NCI-H2227 (cell line): ENCODE measurements around the gene UBE3C.
"Not testable (repeated sequence)": the region's sequence is repeated elsewhere in the genome, so short reads cannot be mapped to it uniquely, and the experiment has no call there.

Experiments used
- DNase-seq: peaks from one replicate; lab custom pipeline; 2025; ENCODE audit not compliant: unreplicated experiment; lab: John Stamatoyannopoulos, UW

UBE3C gene

DNA sequence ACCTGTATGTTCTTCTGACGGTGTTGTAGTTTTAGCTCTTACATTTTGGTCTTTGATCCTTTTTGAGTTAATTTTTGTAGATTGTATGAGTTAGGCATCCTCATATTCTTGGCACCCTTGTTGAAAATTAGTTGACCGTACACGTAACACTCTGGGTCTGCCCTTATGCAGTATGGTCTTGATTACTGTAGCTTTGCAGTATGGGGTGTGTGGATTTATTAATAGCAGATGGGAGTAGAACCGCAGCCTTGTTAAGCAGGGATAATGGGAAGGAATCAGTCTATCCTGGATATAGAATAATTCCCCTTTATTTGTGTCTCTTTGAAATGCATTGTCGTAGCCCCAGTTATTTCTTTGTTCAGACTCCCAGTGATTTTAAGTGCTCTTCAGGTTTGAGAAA lies 95.5 kb downstream of the UBE3C start:
- no peak for DNase-seq

- DNase-seq, result no peak
These were observed 96.9 kb downstream of the UBE3C start for GRCh38 chr7:157235357-157236333.

- no peak for DNase-seq
These were observed 99.4 kb downstream of the UBE3C start for GRCh38 chr7:157238087-157238486.

GRCh38 chr7:157239571-157240270 lies 101.0 kb downstream of the UBE3C start:
- DNase-seq, result no peak

DNA sequence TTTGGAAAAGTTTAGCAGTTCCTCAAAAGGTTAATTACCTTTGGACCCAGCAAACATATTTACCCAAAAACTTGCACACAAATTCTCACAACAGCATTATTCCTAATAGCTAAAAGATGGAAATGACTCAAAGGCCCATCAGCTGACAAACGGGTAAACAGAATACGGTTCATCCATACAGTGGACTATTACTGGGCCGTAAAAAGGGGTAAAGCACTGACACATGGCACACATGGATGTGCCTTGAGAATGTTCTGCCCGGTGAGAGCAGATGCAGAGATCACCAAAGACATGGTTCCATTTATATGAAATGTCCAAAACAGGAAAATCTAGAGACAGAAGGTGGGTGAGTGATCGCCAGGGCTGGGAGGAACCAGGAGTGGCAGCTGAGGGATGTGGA lies 102.9 kb downstream of the UBE3C start:
- no peak for DNase-seq

DNA sequence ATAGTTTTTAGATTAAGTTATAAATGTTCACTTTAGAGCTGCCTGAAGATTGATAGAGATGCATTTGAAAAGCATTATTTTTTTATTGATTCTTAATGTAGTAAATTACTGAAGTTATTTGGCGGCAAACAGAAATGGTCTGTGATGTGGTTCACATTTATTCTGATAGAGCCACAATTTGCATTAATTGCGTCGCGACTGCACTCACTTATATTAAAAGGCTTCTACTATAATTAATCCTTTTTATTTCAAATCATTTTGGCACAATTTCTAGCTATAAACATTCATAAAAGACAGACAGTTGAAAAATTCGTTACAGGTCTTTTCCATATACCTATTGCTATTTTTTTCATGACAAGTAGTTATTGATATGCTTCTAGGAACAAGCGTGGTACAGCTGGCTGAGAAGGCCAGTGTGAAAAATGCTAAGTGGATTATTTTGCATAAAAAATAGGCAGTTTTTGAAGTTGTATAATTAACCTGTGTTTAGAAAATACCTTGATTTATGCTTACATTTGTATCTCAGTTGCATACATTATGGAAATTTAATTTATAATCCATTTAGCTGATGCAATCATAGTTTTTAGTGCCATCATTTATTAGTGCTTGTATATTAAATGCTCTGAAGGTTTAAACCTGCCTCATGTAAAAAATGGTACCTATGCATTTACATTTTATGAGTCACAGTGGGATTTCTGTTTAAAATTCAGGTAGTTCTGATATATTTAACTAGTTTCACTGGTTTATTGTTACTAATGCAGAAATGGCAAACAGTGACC lies 106.0 kb downstream of the UBE3C start:
- DNase-seq, result no peak

DNA sequence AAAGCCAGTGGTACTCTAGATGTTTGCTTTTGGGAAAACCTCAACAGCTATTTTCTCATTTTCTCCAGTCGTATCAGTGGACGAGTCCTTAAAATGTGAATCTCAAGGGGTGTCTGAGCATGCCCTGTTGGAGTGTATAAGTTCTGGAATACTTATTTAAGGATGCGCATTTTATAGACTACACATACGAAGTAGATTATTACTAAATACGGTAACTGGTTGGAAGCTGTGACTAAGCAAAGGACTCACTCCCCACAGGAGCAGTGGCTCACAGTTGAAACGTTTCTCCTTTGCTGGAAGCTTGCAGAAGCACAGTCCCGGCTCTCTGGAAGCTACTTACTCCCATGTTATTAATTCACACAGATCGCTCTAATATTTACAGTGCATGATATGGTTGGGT lies 107.3 kb downstream of the UBE3C start:
- no peak for DNase-seq

DNA sequence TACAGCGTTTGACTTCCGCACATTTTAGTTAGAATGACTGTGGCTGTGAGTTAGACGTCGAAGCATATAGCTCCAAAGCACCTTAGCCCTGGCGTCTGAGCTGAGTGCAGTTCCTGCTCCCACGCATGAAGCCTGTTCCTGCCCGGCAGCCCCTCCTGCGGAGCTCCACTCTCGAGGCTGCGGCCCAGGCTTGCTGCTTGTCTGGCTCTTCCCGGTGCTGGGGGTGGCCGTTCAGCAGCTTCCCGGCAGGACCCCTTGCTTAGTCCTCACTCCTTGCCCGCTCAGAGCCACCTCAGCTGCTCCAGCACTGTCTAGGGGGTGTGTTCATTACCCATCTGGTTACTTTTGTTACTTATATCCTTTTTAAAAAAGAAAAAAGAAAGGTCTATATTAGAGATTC lies 109.9 kb downstream of the UBE3C start:
- no peak for DNase-seq

GRCh38 chr7:157250605-157251228 lies 112.0 kb downstream of the UBE3C start:
- DNase-seq, result peak; percentile 77

DNA sequence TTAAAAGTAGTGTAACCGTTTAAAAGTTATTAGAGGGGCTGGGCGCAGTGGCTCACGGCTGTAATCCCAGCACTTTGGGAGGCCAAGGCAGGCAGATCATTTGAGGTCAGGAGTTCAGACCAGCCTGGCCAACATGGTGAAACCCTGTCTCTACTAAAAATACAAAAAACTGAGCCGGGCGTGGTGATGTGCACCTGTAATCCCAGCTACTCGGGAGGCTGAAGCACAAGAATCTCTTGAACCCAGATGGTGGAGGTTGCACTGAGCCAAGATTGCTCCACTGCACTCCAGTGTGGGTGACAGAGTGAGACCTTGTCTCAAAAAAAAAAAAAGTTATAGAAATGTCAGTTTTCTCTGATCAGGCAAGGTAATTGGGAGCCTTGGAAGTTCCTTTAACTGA lies 113.1 kb downstream of the UBE3C start:
- not testable (repeated sequence) for DNase-seq

DNA sequence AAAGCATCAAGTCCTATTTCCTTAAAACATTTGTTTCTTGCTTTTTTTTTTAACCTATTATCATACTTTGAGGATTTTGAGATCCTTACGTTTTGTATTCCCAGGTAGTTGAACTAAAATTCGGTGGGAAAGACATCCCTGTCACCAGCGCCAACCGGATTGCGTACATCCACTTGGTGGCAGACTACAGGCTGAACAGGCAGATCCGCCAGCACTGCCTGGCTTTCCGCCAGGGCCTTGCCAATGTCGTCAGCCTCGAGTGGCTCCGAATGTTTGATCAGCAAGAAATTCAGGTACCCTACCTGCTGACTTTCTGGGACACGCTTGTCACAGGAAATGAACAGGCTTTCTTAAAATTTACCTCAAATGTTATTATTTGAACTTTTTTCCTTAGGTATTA lies 115.1 kb downstream of the UBE3C start:
- no peak for DNase-seq

DNA sequence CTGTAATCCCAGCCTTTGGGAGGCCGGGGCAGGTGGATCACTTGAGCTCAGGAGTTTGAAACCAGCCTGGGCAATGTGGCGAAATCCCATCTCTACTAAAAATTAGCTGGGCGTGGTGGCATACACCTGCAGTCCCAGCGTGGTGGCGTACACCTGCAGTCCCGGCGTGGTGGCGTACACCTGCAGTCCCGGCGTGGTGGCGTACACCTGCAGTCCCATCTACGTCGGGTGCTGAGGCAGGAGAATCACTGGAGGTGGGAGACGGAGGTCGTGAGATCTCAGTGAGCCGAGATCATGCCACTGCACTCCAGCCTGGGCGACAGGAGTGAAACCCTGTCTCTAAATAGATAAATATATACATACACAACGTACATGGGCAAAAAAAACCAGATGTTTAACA lies 116.1 kb downstream of the UBE3C start:
- DNase-seq, result not testable (repeated sequence)

DNA sequence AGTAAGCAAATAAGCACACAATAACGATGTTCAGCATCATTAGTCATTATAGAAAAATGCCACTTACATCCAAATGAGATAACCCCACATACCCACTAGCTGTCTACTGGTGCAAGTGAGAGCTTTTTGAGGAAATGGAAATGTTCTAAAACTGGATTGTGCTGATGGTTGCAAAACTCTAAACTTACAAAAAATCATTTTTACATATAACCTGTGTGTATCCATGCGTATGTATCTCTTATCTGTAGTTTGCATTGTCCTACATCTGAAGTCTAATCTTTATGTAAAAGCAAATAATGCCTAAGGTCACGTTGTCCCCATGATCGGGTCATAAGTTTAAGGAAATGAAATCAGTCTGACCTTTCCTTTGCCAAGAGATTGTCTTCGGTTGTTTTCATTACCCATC lies 116.5 kb downstream of the UBE3C start:
- DNase-seq, result no peak

DNA sequence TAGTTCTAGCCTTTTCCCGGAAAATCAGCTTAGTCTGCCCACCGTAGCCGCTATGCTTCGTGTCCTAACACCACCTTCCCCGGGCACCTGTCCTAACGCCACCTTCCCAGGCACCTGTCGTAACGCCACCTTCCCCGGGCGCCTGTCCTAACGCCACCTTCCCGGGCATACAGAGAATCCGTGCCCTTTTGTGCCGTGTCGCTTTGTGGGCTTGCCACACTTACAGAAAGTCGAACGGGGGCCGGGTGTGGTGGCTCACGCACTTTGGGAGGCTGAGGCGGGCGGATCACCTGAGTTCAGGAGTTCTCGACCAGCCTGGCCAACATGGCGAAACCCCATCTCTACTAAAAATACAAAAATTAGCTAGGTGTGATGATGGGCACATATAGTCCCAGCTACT lies 124.4 kb downstream of the UBE3C start:
- DNase-seq, result no peak

DNA sequence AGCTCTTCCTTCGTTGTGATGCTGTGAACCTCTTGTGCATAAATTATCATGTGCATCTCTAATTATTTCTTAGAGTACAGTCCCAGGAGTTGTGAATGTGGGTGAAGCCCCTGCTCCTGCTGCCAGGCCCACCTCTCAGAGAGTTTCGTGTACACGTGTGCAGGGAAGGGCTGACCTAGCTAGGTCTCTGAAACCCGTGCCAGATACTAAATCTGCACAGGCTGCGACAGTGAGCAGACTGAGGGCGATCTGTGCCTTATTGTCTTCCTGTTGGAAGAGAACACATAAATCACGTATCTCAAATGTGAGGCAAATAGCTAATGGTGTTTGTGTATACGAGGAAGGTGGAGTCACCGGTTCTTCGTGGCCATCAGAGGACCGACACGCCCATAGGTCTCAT lies 126.3 kb downstream of the UBE3C start:
- no peak for DNase-seq

DNA sequence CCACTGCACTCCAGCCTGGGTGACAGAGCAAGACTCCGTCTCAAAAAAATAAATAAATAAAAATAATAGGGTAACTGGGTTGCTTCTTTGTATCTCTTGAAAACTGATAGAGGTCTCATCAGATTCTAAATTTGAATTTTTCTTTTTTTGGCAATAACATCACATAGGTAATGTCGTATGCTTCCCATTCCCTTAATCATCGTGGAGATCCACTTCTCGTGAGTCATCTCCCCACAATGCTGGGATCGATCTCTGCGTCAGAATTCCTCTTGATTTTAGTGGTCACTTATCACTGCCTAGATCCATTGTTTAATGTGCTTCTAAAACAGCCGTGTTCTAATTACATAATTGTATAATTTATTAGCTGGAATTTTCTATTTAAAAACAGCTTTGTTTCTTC lies 127.5 kb downstream of the UBE3C start:
- no peak for DNase-seq

GRCh38 chr7:157267516-157267915 lies 128.8 kb downstream of the UBE3C start:
- DNase-seq, result no peak

DNA sequence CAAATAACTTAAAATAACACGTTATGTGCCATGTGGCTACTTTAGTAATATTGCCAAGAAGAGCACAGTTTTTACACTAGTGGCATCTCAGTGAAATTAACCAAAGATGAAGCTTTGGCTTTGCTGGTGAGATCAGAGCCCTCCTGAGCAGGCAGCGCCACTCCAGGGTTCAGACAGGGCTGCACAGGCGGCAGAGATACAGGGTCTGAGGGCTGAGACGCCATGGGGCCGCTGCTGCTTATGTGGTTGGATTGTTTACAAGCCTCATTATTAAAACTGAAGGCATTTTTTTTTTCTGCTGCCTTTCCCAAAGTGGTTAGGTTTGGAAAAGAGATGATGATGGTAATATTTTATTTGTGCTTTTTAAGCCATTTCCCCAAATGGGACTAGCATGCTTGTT lies 129.2 kb downstream of the UBE3C start:
- DNase-seq, result no peak

GRCh38 chr7:157268540-157268939 lies 129.8 kb downstream of the UBE3C start:
- DNase-seq, result no peak

- DNase-seq, result no peak
These were observed 130.8 kb downstream of the UBE3C start for GRCh38 chr7:157269341-157270059.
